RPMI8226 (cell line): ENCODE results near the gene SLC44A5.

ENCODE experiments used
- DNase-seq: peaks from one replicate; pipeline ENCODE4 v3.0.0-alpha.2; 2015

The SLC44A5 gene

GRCh38 chr1:75587692-75588091, 23.2 kb downstream of the SLC44A5 start:
- no peak for DNase-seq

DNA sequence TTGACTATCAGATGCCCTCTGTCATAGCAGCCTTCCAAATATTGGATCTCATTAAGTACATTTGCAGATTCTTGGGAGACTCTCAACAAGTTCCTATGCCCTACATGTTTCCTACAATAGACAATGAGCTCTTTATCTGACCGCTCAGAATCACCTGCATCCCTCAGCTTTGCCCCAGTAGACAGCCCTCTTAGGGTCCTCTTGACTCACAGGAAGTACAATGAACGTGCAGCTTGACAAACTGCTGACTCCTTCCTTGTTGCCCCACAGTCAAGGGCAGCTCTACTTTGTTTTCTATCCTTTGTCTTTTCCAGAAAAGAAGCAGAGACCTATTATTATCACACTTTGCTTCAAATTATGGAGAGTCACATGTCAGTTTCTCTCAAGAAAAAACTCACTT, 27.6 kb downstream of the SLC44A5 start:
- no peak for DNase-seq

- DNase-seq: no peak
Measured at GRCh38 chr1:75582725-75583261, 28.1 kb downstream of the SLC44A5 start.

DNA sequence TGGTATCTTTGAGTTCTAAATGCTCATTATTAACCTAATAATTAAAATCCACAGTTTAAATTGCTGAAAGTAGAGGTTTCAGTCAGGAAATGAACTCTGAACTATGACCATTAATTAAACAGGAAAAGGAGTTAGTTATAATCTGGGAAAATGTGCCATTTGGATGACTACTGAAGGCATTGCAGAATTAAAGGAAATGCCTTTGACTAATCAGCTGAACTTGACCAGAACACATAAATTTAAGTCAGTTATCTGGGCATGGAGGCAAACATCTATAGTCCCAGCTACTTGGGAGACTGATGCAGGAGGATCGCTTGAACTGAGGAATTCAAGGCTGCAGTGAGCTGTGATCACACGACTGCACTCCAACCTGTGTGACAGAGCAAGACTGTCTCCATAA, 31.9 kb downstream of the SLC44A5 start:
- no peak for DNase-seq

GRCh38 chr1:75575837-75576236, 35.1 kb downstream of the SLC44A5 start:
- DNase-seq: no peak

GRCh38 chr1:75567191-75567590, 43.7 kb downstream of the SLC44A5 start:
- DNase-seq: no peak

- DNase-seq: no peak
Measured at GRCh38 chr1:75559800-75560199, 51.1 kb downstream of the SLC44A5 start.

- DNase-seq: no peak
Measured at GRCh38 chr1:75559136-75559535, 51.8 kb downstream of the SLC44A5 start.

- DNase-seq: no peak
Measured at GRCh38 chr1:75554870-75555269, 56.0 kb downstream of the SLC44A5 start.

DNA sequence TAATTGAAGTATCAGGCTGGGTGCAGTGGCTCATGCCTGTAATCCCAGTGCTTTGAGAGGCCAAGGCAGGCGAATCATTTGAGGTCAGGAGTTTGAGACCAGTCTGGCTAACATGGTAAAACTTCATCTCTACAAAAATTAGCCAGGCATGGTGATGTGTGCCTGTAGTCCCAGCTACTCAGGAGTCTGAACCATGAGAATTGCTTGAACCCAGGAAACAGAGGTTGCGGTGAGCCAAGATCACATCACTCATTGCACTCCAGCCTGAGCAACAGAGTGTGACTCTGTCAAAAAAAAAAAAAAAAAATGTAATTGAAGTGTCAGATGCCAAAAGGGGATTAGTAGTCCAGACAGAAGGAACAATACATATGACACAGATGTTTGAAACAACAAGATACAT, 56.7 kb downstream of the SLC44A5 start:
- no peak for DNase-seq

GRCh38 chr1:75550559-75550958, 60.4 kb downstream of the SLC44A5 start:
- DNase-seq: no peak

DNA sequence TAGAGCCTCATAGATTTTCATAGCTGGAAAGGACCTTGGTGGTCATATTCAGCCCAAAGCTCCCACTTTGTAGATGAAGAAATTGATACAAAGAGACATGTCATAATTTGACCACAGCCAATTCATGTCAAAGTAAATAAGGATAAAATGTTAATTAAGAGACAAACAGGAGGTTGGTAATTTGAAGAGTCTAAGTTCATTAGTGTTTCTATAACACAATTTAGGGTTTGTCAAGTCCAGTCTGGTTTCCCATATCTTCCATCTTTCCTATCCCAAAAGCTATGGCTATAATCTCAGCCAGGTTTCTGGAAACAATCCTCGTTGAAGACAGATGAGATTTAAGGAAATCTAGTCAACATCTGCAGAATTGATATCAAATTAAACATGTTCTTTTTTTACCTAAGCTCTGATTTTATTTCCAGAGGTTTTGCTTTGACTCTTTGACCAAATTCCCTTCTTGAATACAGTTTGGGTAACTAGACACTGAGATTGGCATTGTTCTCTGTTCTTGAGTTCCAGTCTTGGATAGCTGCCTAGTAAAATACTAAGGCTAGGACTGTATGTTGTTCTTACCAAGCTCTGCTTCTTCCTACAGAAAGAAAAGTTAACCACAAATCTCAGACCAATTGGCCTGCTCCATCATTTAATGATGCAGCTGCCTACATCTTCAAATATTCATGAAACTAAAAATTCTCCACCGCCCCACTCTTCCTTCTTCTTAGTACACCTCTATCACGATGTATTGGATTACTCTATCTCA, 62.0 kb downstream of the SLC44A5 start:
- no peak for DNase-seq

DNA sequence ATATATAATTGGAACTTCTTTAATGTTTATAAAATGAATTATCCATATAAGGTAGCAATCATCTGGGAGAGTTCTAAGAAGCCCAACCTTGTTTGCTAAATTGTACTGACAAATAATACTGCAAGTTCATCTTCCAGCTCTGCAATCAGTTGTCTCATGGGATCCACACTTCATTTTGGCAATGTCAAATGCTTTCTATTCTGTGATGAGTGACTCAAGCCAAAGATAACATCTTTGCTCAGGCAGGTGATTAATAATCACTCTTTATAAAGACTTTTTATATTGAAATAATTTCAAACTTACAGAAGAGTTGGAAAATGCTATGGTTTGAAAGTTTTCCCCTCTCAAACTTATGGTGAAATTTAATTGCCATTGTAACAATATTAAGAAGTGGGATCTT, 67.2 kb downstream of the SLC44A5 start:
- DNase-seq: no peak

- DNase-seq: no peak
Measured at GRCh38 chr1:75542818-75543570, 67.9 kb downstream of the SLC44A5 start.

DNA sequence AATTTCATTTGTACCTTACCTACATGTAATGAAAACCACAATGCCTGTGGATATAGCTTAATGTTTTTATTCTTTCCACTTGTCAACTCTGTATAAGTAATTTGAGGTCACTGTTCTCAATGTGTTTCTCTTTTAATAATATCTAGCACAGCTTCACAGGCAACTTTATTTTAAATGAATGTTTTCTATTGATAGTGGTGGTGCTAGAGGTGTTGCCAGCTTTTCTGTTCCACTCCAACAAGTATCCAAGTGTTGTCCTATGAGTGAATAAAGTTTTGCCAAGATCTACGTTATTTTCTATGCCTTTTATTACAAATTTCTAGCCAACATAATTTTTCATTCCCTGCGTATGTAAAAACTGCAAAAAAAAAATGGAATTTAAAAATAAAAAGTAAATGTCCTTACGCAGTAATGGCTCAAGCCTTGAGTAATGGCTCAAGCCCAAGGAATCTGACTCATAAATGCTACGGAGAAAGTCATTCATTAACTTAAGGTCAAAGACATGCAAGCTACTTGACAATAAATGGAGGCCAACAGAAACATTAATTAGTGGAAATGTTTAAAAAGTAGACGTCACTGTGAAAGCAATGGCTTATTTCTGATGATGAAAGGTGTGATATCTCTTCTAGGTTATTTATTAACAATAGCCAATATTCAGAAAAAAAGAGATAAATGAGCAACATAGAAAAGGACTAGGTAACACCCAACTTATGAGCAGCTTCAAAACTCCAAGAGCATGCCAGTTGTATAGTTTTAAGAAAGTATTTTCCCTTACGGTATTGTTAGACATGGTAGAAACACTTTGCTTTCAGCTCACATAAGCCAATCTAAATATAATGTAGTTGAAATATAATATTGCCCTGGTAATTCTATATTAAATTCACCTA, 71.4 kb downstream of the SLC44A5 start:
- DNase-seq: no peak

GRCh38 chr1:75533085-75533484, 77.8 kb downstream of the SLC44A5 start:
- no peak for DNase-seq

- DNase-seq: no peak
Measured at GRCh38 chr1:75531570-75531969, 79.3 kb downstream of the SLC44A5 start.

GRCh38 chr1:75529488-75529887, 81.4 kb downstream of the SLC44A5 start:
- no peak for DNase-seq

GRCh38 chr1:75528001-75528400, 82.9 kb downstream of the SLC44A5 start:
- no peak for DNase-seq

DNA sequence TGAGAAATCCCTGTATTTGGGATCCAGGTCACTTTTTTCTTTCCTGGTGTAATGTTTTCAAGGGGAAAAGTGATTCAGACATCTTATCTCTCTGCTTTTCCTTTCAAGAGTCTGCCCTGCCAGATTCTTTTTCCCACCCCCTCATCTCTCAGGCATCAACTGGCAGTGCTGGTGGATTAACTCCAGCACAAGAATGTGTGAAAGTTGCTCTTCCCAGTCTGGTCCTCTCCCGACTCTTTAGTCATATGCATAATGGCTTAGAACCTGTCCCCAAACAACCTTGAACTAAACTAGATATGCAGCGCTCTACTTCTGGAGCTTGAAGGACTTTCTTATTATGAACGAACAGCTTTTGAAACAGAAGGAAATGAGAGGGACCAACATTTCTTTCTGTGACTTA, 88.5 kb downstream of the SLC44A5 start:
- DNase-seq: no peak

GRCh38 chr1:75521658-75522057, 89.3 kb downstream of the SLC44A5 start:
- no peak for DNase-seq

DNA sequence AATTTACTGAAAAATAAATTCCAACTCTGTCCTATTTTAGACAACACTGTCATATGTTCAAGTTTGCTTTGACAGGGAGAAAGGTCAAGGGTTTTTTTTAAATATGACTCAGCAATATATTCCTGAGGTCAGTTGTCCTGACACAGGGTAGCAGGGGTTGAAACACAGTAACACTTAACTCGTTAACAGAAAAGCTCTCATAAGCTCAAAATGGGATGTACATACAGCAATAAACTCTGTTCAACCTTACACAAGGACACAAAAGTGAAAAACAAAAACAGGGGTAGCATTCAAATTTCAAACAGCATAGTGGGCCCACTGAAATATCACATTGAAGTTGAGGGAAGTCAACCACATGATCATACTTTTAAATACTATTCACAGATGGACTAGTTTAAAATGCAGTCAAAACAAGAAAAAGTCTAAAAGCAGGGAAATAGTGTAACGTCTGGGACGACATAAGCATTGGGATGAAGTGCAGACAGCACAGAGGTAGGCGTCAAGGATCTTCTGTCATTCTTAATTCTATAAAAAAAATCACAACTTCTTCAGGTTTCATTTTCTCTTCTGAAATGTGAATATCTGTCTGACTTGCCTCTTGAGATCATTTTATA, 89.9 kb downstream of the SLC44A5 start:
- no peak for DNase-seq
